Fibroblast of skin of left biceps (primary cell): Measurements from ENCODE around the gene SSC5D.
"Not testable (repeated sequence)": the region's sequence is repeated elsewhere in the genome, so short reads cannot be mapped to it uniquely, and the experiment has no call there.

ENCODE experiments used
- DNase-seq, 2 experiments: peaks; one replicate each; pipeline ENCODE4 v3.0.0-alpha.2; 2013; ENCODE audit warnings: low read depth in 2 of 2

SSC5D gene

DNA sequence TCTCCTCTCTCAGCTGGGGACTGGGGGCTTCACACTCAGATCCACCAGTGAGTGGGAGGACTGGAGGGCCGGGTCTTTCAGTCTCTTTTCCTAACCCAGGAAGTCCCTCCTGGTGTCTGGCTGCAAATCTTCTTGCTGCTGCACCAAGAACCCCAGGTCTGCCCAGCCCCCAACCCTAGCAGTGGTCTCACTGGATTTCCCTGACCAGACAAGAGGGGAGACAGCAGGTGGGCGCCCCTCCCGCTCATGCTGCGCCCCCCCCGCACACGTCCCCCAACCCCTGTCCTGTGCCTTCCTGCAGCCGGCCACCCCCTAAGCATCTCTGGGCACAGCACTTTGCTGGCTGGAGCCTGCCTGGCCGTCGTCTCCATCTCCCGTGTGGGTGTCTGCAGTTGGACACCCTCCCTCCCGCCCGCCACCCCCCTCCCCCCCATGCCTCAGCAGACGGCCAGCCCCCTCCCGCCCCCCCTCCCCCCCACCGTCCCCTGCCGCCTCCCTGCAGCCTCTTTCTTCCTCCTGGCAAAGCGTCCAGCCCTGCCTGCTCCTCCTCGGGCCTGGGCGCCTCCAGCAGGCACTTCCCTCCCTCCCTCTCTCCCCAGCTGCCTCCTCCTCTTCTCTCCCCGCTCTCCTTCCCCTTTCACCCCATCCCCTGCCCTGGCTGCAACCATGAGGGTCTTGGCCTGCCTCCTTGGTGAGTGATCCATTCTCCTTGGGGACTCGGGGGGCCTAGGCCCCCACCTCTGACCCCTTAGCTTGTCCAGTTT is at the start of gene SSC5D:
Gene SSC5D, plus strand, starts transcription at position 513 of the 764 bp plus-strand sequence. Its CDS starts 154 bp downstream, at position 667.
- no peak for DNase-seq

DNA sequence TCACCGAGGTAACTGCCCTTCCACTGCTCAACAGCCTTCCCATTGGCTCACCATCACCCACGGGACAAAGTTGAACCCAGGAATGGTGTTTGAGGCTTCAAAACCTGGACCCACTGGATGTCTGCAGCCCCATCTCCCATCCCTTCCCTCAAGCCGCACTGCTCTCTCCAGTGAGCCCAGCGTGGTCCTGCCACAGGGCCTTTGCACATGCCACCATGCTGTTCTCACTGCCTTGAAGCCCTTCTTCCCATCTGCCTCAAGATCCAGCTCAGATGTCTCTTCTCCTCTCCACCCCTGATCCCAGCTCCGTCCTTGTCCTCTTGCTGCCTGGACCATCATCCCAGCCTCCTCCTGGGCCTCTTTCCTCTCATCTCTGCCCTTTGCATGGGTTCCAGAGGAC is 49.2 kb upstream of the SSC5D start:
- no peak for DNase-seq

DNA sequence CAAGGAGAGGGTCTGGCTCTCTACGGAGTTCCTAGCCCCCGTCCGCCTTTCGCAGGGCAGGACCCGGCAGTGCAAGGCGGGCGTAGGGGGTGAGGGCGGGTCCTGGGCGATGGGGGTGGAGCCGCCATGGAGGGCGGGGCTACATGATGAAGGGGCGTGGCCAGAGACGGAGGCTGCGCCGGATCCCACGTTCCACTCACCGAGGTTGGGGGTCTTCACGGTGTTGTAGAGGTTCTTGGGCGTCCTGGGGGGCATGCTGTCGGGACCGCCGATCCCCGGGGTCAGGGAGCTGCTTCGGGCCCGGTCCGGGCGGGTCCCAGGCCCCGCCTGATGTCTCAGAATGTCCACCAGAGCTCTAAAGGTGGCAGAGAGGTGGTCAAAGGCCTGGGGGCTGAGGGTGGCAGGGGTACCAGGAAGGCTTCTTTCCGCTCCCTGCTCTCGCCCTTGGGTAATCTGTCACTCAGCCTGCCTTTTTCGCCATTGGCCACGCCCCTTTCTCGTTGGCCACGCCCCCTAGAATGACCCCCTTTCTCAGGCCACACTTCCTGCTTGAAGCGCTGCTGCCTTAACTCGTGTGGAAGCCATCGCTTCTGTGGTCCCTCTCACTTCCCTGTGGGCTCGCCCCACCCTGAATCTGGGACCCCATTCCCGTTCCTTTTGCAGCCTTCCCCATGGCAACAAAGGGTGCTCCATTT is 47.7 kb upstream of the SSC5D start:
- DNase-seq: no peak

DNA sequence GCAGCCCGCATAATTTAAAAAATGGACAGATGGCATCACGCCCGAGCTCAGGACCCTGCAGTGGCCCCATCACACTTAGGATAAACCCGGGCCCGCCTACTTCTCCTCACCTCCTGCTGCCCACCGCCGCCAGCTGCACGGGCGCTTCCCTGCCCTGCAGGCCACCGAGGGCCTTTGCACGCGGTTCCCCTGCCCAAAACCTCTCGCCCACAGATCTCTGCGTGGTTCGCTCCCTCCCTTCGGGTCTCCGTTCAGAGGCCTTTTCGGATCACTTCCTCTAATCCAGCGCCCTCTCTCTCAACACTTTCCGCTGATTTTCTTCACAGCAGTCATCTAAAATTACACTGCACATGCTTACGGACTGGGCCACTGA is 46.9 kb upstream of the SSC5D start:
- DNase-seq: no peak

DNA sequence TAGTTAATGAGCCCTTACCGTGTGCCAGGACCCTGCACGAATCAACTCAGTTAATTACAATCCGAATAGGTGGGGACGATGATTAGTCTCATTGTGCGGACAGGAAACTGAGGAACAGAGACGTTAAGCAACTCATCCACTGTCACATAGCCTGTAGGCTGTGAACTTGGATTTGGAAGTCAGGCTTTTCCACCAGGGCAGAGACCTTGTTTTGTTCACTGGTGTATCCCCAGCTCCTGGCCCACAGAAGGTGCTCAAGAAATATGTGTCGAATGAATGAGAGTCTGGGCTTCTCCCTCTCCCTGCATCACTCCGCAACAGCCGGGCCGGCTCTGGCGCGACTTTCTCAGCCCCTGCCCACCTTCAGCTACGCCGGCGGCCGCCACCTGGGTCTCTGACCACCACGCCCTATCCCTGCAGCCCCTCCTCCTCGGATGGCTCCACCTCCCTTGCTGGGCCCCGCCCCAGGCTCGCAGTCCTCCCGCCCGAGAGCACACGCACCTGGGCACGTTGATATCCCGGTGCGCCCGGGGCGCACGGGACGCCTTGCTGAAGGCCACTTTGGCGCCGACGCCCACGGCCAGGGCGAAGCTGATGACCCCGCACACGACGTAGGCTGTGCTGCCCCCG is 46.4 kb upstream of the SSC5D start:
- no peak for DNase-seq

DNA sequence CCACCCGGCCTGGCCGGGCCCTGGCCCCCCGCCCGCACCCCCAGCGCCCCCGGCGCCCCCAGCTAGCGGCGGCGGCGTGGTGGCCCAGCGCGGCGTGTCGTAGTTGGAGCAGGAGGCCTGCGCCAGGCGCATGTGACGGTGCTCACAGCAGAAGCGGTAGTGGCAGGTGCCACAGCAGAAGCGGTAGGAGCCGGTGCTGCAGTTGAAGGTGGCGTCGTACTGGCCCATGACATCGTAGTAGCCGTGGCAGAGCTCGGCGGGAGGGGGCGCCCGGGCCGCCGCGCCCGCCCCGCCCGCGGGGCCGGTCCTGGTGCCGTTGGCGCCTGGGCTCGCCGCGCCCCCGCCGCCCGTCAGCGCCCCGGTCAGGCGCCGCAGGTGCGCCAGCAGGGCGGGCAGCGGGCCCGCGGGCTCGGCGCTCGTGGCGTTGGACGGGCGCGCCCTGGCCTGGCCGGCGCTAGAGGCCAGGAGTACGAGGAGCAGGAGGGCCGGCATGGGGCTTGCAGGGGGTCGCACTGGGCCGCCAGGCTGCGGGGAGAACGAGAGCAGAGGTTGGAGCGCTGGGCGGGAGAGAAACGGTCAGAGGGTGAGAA is 45.8 kb upstream of the SSC5D start:
- no peak for DNase-seq

DNA sequence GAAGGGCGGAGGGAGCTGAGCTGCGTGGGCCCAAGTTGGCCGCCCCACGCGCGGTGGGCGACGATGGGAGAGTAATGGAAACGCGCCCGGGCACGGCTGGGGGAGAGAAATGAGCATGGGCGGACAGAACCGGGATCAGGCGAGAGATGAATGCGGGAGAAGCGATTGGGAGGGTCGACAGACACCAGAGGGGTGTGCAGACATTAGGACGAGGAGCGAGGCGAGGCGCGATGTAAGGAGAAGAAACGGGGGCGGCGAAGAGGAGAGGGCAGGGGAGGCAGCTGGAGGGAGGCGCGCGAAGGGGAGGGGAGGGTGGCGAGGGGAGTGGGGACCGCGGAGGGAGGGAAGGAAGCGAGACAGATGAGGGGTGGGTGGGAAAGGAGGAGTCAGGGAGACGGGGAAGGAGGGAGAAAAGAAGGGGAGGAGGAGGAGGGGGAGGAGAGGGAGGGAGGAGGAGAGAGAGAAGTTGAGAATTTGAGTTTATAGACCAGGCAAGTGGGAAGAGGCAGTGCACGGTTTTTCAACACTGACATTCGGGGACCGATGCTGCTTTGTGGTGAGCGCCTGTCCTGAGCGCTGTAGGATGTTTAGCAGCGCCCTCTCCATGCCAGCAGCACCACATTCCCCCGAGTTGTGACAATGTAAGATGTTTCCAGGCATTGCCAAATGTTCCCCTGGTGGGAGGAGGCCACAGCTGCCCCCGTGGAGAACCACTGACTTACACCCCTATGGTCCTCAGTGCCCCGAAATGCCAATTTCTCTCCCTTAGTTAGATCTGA is 45.0 kb upstream of the SSC5D start, which contains the start of gene SHISA7:
Gene SHISA7, minus strand, starts transcription at position 256 of the 779 bp plus-strand sequence. CDS start 437 bp downstream, outside the sequence.
- DNase-seq: no peak

DNA sequence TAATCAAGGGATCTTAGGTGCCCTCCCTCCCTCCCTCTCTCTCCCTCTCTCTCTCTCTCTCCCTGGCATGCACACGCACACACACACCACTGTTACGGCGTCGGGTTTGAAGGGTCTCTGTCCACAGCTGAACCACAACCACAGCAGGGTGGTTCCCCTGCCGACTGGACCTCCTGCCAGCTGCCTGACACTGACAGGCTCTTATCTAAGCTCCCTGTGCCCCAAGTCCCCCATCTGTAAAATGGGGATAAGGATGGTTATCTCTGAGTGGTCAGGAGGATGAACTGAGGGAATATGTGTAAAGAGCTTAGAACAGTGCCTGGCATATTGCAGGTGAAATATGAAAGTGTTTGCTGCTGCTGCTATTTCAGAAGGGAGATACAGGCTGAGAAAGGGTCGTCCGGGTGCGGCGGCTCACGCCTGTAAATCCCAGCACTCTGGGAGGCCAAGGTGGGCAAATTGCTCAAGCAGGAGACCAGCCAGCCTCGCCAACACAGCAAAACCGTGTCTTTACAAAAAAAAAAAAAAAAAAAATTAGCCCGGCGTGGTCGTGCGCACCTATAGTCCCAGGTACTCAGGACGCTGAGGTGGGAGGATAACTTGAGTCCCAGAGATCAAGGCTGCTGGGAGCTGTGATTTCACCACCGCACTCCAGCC is 44.3 kb upstream of the SSC5D start:
- no peak for DNase-seq

DNA sequence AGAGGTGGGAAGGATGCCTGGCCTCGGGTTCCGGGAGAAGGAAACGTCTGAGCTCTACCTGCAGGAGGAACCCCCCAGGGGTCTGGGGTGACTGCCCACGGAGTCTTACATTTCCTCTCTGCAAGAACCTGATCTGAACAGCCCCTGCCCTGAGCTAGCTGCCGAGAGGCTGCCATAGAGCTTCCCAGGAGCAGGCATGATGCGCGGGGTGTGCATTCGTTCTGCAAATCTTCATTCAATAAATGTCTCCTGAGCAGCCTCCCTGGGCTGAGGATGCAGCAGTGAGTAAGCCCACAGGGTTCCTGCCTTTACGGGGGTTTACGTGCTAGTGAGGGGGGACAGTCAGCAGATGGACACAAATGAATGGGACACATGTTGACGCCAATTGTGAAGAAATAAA is 43.6 kb upstream of the SSC5D start:
- DNase-seq: no peak

DNA sequence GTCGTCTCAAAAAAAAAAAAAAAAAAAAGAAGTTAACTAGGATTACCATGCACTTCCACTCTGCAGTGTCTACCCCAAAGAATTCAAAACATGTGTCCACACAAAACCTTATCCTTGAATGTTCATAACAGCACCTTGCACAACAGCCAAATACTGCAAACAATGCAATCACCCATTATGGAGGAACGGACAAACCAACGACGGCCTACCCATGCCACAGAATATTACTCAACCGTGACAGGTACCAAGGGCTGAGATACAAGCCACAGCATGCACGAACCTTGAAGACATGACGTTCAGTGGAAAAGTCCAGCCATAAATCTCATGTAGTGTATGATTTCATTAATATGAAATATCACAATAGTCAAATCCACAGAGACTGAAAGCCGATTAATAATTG is 42.2 kb upstream of the SSC5D start:
- no peak for DNase-seq

DNA sequence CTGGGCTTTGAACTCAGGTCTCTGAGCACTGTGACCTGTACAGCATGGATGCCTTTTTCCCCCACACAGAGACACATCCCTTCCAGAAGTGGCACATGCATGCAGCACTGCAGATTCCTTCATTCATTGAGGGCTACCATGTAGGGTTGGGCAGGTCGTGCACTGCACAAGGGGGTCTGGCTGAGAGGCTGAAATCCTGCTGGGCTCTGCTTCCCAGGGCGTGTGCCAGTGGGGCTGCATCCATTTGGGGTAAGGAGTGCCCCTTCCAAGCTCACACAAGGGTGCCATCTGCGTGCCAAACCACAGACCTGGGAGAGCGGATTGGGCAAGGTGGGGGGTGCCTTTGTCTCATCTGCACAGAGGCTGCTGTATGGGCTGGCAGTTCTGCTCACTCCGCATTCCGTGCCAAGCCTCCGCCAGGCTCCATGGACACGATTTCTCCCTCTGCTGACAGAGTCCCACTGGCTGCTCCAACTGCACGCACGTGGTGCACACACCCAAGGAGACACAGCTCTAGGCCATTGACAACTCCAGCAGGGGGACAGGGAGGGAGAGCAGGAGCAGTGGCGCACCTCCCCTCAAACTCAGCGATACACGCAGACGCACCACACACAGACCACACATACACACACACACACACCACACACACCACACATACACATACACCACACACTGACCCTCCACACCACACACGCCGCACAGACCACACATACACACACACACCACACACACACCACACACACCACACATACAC is 40.6 kb upstream of the SSC5D start:
- DNase-seq: no peak

DNA sequence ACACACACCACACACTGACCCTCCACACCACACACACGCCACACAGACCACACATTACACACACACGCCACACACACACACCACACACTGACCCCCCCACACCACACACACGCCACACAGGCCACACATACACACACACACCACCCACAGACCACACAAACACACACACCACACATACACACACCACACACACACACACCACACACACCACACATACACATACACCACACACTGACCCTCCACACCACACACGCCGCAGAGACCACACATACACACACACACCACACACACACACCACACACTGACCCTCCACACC is 40.1 kb upstream of the SSC5D start:
- DNase-seq: not testable (repeated sequence)

DNA sequence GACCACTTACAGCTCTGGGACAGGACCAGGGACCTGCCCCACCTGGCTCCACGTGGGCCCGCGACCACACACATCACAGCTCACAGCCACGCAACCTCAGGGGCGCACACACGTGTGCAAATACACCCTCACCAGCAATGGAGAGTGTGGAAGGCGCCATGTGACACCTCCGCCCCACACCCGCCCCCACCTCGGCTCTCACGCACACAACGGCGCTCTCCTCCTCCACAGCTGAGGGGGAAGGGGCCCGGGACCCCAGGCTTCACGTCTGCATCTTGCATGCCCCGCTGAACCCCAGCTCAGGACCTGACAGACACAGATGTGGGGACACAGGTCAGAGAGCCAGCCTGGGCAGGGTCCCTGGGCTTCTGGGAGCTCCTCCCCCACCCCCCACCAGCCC is 38.8 kb upstream of the SSC5D start:
- no peak for DNase-seq

DNA sequence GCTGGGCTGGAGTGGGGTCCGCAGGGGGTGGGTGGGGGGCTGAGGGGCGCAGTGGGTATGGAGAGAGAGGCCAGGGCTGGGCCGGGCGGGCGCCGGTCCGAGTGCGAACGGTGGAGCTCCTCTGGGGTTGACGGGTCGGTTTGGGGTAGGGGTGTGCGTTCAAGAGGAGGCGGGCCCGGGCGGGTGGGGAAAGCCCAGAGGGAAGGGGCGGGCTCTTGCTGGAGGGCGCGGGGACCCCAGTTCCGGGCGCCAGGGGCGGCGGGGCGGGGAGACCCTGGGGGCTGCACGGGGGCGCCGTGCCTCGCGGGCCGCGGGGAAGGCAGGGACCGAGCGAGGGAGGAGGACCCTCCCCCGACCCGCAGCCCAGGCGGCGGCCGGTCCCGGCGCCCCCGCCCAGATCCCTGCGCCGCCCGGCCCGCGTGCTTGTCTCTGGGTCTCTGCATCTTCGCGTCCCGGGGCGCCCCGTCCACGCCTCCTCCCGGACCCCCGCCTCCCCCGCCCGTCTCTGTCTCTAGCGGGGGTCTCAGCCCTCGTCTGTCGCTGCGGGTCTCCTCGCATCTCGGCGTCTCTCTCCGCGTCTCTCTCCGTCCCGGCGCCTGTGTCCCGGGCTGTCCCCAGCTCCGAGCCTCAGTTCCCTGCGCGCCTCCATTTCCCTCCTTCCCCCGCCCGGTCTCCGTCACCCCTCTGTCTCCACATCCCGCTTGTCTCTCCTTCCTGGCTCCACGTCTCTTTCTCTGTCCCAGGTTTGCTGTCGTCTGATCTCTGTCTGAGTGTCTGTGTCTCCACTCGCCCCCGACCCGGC is 36.9 kb upstream of the SSC5D start:
- DNase-seq: no peak

DNA sequence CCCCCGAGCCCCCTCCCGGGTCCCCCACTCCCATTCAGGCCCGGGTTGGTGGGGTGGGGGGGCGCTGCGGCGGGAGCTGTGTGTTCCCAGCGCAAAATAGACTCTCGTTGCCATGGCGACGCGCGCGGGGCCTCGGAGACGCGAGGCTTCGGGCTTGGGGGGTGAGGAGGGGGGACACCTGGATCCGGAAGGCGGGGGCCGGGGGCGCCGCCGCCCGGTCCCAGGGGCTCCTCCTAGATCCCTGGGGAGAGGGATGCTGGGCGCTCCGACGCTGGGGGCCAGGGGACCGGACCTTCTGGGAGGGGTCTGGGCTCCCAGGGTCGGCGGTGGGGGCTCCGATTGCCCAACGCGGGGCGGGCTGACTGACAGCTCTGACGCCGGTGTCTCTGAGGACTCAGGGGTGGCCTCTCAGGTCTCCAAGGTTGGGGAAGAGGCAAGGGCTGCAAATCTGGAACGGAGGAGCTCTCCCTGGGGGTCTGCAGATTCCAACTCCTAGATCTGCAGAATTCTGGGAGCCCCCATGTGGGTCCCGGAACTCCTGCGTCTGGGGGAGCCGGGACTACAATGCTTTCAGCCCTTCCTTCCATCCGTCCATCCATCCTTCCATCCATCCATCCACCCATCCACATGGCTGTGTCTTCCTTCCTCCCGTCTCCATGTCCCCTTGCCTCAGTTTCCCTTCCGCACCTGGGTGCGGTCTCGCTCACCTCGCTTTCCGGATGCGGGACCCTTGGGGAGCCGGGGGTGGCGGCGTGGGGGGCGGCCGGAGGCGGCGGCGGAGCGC is 36.1 kb upstream of the SSC5D start:
- no peak for DNase-seq

DNA sequence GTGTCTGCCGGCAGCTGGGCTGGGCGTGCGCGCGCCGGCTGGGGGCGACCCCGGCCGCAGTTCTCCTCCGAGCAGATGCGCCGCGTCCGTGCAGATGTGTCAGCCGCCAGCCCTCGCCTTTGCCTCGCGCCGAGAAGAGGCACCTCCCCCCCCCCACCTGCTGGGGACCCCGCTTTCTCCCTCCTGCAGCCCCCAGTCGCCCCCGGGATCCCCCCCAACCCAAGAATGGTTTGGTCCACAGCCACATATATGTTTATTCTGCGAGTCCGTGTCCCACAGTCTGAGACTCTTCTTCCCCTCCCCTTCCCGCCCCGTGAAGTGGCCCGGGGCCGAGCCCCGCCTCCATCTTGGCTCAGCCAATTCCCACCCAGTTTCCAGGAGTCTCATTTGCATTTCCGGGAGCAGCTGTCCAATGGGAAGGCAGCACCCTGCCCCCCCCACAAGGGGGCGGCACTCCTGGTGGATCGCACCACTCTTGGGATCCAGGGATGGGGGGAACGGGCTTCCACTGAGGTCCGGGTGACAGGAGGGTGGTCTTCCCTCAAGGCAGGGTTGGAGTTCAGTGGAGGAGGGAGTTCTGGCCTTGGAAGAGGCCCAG is 35.4 kb upstream of the SSC5D start:
- DNase-seq: peak in 1 of 2 experiments; percentile 25

DNA sequence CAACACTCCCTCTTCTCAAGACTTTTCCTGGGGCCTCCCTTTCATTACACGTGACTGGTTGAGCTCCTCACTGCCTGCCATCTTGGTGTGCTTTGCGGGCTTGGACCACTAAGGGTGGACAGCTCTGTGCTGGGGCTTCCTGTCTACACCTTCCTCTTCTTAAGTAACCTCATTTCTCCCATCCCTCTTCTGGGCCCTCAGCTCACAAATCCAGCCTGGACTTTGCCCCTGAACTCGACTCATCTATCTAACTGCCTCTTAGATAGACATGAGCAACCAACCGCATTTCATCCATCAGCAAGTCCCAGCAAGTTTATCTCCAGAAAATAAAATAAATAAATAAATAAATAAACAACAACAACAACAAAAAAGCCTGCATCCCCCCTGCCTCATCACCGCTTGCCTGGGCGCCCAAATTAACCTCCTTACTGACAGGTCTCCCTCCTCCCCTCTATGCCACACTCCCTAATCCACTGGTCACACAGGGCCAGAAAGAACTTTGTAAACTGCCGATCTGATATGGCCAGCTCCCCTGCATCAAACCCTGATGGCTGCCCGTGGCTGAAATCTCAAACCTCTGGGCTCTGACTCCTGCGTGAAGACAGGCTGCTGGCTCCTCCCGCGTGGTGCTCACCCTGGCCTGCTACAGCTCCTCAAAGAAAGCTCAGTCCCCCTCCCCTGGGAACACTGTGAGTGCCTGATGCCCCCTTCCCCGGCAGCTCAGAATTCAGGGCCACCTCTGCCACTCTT is 34.5 kb upstream of the SSC5D start:
- no peak for DNase-seq

DNA sequence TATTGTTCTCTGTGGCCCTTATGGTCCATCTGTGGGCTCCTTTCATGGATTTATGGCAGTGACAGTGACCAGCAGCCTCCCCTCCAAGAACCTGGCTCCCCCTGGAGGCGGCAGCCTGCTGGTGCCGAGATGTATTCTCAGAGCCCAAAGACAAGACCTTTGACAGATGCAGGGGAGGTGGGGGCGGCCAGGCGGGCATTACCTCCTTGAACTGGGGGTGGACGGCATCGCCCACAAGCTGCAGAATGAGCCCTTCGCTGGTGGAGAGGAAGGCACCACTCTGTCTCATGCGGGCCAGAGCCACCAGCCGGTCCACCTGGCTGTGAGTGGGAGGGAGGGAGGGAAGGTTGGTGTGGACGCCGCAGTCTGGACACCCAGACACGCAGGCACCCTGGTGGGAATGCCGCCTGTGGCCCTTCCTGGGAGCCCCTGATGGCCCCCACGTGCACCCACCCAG is 33.4 kb upstream of the SSC5D start:
- DNase-seq: no peak
